ENCODE results near the gene DEFB128.

GRCh38 chr20:235891-236290, 46.4 kb upstream of the DEFB128 start:
- TF ChIP-seq CTCF (conservative IDR thresholded peaks at IDR 0.05): no peak; the same call in 1 of the 2 replicates
- no peak for TF ChIP-seq EZH2 (IDR thresholded peaks at IDR 0.05; ENCODE audit: low read depth)

Data from PC-9 (cell line).